AML-193 (cell line): Measurements from ENCODE around the gene ZNRF1.

Experiments used
- DNase-seq, 2 experiments: peaks; one replicate each; lab custom pipeline; 2025; lab: John Stamatoyannopoulos, UW

Gene ZNRF1

GRCh38 chr16:75026892-75027391 lies 28.1 kb downstream of the ZNRF1 start:
- no peak for DNase-seq

- DNase-seq = no peak
These were observed 28.9 kb downstream of the ZNRF1 start for GRCh38 chr16:75027520-75028300.

GRCh38 chr16:75028544-75029135 lies 29.8 kb downstream of the ZNRF1 start:
- no peak for DNase-seq

- no peak for DNase-seq
These were observed 31.0 kb downstream of the ZNRF1 start for GRCh38 chr16:75029854-75030253.

GRCh38 chr16:75032655-75033054 lies 33.8 kb downstream of the ZNRF1 start:
- DNase-seq = no peak

- DNase-seq = no peak
These were observed 36.7 kb downstream of the ZNRF1 start for GRCh38 chr16:75035410-75035968.

GRCh38 chr16:75038036-75038858 lies 39.4 kb downstream of the ZNRF1 start:
- DNase-seq = peak; percentile 38 to 56

GRCh38 chr16:75039941-75040340 lies 41.1 kb downstream of the ZNRF1 start:
- DNase-seq = no peak

- peak; percentile 40 to 48 for DNase-seq
These were observed 43.8 kb downstream of the ZNRF1 start for GRCh38 chr16:75042426-75043174.

GRCh38 chr16:75043175-75043895 lies 44.5 kb downstream of the ZNRF1 start:
- no peak for DNase-seq

GRCh38 chr16:75044800-75045361 lies 46.1 kb downstream of the ZNRF1 start:
- DNase-seq = no peak

GRCh38 chr16:75045424-75045823 lies 46.6 kb downstream of the ZNRF1 start:
- no peak for DNase-seq

- DNase-seq = no peak
These were observed 49.2 kb downstream of the ZNRF1 start for GRCh38 chr16:75048054-75048453.

GRCh38 chr16:75048530-75048929 lies 49.7 kb downstream of the ZNRF1 start:
- no peak for DNase-seq

- DNase-seq = no peak
These were observed 53.8 kb downstream of the ZNRF1 start for GRCh38 chr16:75052481-75053202.

- DNase-seq = no peak
These were observed 55.1 kb downstream of the ZNRF1 start for GRCh38 chr16:75053791-75054555.

GRCh38 chr16:75054556-75054947 lies 55.7 kb downstream of the ZNRF1 start:
- no peak for DNase-seq

GRCh38 chr16:75058806-75059205 lies 60.0 kb downstream of the ZNRF1 start:
- no peak for DNase-seq

GRCh38 chr16:75059411-75059810 lies 60.6 kb downstream of the ZNRF1 start:
- no peak for DNase-seq
